Trophoblast cell (in vitro differentiated cells and primary cell): ENCODE measurements around the gene IL15.
A peak's percentile ranks its signal among the peaks of the same experiment; 100 is the strongest.
"Not testable (repeated sequence)": the region's sequence is repeated elsewhere in the genome, so short reads cannot be mapped to it uniquely, and the experiment has no call there.

Experiments
- DNase-seq, 2 donors: peaks; one replicate each; pipeline ENCODE4 v3.0.0-alpha.2; 2016
- H2AFZ ChIP-seq: 2 replicates; pipeline ENCODE4 v1.6.1; 2013; ENCODE audit warnings: low read length, moderate library complexity, mild to moderate bottlenecking; ENCODE audit not compliant: insufficient read depth, poor library complexity
- H2AK5ac ChIP-seq: 2 replicates; pipeline ENCODE4 v1.6.1; 2013; ENCODE audit warnings: mild to moderate bottlenecking, low read length
- H2BK120ac ChIP-seq: 2 replicates; pipeline ENCODE4 v1.6.1; 2013; ENCODE audit warnings: low read length, mild to moderate bottlenecking, moderate library complexity; ENCODE audit not compliant: insufficient read depth, poor library complexity
- H2BK12ac ChIP-seq: 2 replicates; pipeline ENCODE4 v1.6.1; 2013; ENCODE audit warnings: mild to moderate bottlenecking, low read length, moderate library complexity
- H2BK5ac ChIP-seq: 2 replicates; pipeline ENCODE4 v1.6.1; 2013; ENCODE audit warnings: low read length, low read depth, moderate library complexity, mild to moderate bottlenecking; ENCODE audit not compliant: poor library complexity
- H3K14ac ChIP-seq: 2 replicates; pipeline ENCODE4 v1.6.1; 2013; ENCODE audit warnings: mild to moderate bottlenecking, low read length
- H3K18ac ChIP-seq: 2 replicates; pipeline ENCODE4 v1.6.1; 2013; ENCODE audit warnings: mild to moderate bottlenecking, low read length
- H3K23ac ChIP-seq: 2 replicates; pipeline ENCODE4 v1.6.1; 2013; ENCODE audit warnings: low read length
- H3K27ac ChIP-seq: 2 replicates; pipeline ENCODE4 v1.5.1; 2013; ENCODE audit warnings: low read depth, mild to moderate bottlenecking, inconsistent platforms, low read length, moderate library complexity
- H3K27me3 ChIP-seq: 2 replicates; pipeline ENCODE4 v1.6.1; 2013; ENCODE audit warnings: inconsistent platforms, mild to moderate bottlenecking, low read length, moderate library complexity; ENCODE audit not compliant: insufficient read depth
- H3K36me3 ChIP-seq, 2 experiments: 1 replicate in 1 of 2; 2 replicates in 1 of 2; pipeline ENCODE4 v1.6.1; 2013; ENCODE audit warnings: low read length in 2 of 2, mild to moderate bottlenecking in 2 of 2, moderate library complexity in 1 of 2; ENCODE audit not compliant: insufficient read depth in 2 of 2, control insufficient read depth in 1 of 2
- H3K4ac ChIP-seq: 2 replicates; pipeline ENCODE4 v1.6.1; 2013; ENCODE audit warnings: low read depth, mild to moderate bottlenecking, low read length, moderate library complexity
- H3K4me1 ChIP-seq, 2 experiments: 1 replicate in 1 of 2; 2 replicates in 1 of 2; pipeline ENCODE4 v1.6.1; 2013; ENCODE audit warnings: low read length in 2 of 2, mild to moderate bottlenecking in 2 of 2, moderate library complexity in 1 of 2; ENCODE audit not compliant: insufficient read depth in 2 of 2, control insufficient read depth in 1 of 2
- H3K4me2 ChIP-seq: 2 replicates; pipeline ENCODE4 v1.6.1; 2013; ENCODE audit warnings: inconsistent platforms, mild to moderate bottlenecking, low read length, moderate library complexity
- H3K4me3 ChIP-seq: 2 replicates; pipeline ENCODE4 v1.5.1; 2013; ENCODE audit warnings: mild to moderate bottlenecking, low read depth, low read length, inconsistent platforms
- H3K79me1 ChIP-seq: one replicate; pipeline ENCODE4 v1.6.1; 2013; ENCODE audit warnings: low read length
- H3K79me2 ChIP-seq: 2 replicates; pipeline ENCODE4 v1.6.1; 2013; ENCODE audit warnings: low read length, mild to moderate bottlenecking; ENCODE audit not compliant: control insufficient read depth, insufficient read depth, poor library complexity
- H3K9ac ChIP-seq: 2 replicates; pipeline ENCODE4 v1.6.1; 2013; ENCODE audit warnings: mild to moderate bottlenecking, low read length
- H3K9me3 ChIP-seq: 2 replicates; pipeline ENCODE4 v1.6.1; 2013; ENCODE audit warnings: low read depth, mild to moderate bottlenecking, control low read depth, inconsistent platforms, low read length; ENCODE audit not compliant: insufficient read depth
- H4K12ac ChIP-seq: 2 replicates; pipeline ENCODE4 v1.6.1; 2013; ENCODE audit warnings: low read depth, mild to moderate bottlenecking, low read length, moderate library complexity
- H4K8ac ChIP-seq: 2 replicates; pipeline ENCODE4 v1.6.1; 2013; ENCODE audit warnings: low read depth, mild to moderate bottlenecking, low read length, moderate library complexity
- H4K91ac ChIP-seq: one replicate; pipeline ENCODE4 v1.6.1; 2013; ENCODE audit warnings: low read depth, mild to moderate bottlenecking, low read length, moderate library complexity
- WGBS: extraction: QIAGEN DNeasy Blood & Tissue Kit; methylation state at CpG from one replicate; pipeline ENCODE4 v1.1.7; 2013; ENCODE audit warnings: missing lambda C conversion rate; ENCODE audit not compliant: insufficient read length, insufficient coverage; ENCODE audit errors: extremely low coverage; 5-methylcytosine and 5-hydroxymethylcytosine counted together

Gene IL15

DNA sequence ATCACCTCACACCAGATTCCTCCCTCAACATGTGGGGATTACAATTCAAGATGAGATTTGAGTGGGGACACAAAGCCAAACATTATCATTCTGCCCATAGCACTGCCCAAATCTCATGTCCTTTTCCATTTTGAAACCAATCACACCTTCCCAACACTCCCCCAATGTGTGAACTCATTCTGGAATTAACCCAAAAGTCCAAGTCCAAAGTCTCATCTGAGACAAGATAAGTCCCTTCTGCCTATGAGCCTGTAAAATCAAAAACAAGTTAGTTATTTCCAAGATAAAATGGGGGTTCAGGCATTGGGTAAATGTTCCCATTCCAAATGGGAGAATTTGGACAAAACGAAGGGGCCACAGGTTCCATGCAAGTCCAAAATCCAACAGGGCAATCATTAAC, 54.9 kb downstream of the IL15 start:
- H3K79me2 ChIP-seq, H4K12ac ChIP-seq, H3K79me1 ChIP-seq, H3K27ac ChIP-seq, H2BK120ac ChIP-seq, H3K4me3 ChIP-seq, H3K9me3 ChIP-seq, H3K36me3 ChIP-seq, DNase-seq, H3K9ac ChIP-seq, H2AFZ ChIP-seq, H3K23ac ChIP-seq, H2BK12ac ChIP-seq, H2BK5ac ChIP-seq, H2AK5ac ChIP-seq, H3K27me3 ChIP-seq, H4K91ac ChIP-seq, H3K14ac ChIP-seq, H4K8ac ChIP-seq, H3K4me2 ChIP-seq, H3K4ac ChIP-seq, H3K18ac ChIP-seq, H3K4me1 ChIP-seq: not testable (repeated sequence)
- no CpG with 5 or more reads among the region's 1 CpG for WGBS

DNA sequence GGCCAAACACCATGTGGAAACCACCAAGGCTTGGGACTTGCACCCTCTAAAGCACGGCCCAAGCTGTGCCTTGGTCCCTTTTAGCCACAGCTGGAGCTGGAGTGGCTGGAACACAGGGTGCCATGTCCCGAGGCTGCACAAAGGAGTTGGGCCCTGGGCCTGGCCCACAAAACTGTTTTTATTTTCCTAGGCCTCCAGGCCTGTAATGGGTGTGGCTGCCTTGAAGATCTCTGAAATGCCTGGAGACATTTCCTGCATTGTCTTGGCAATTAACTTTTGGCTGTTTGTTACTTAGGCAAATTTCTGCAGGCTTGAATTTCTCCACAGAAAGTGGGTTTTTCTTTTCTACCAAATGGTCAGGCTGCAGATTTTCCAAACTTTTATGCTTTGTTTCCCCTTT, 55.7 kb downstream of the IL15 start:
- H2BK120ac ChIP-seq: no peak overlapping the region
- no peak overlapping the region for H3K4ac ChIP-seq
- no peak overlapping the region for H3K18ac ChIP-seq
- H3K9ac ChIP-seq: no peak overlapping the region
- peaks cover 0 to 2% of the 10 kb centered on the region in 2 experiments for H3K4me1 ChIP-seq
- no peaks in the 10 kb centered on the region for H3K27me3 ChIP-seq
- H2AFZ ChIP-seq: no peak overlapping the region
- no peaks in the 10 kb centered on the region for H3K9me3 ChIP-seq
- H3K27ac ChIP-seq: no peak overlapping the region
- no peak overlapping the region for H3K23ac ChIP-seq
- no peak overlapping the region for H2AK5ac ChIP-seq
- H4K12ac ChIP-seq: no peak overlapping the region
- H2BK12ac ChIP-seq: no peak overlapping the region
- WGBS: no CpG with 5 or more reads among the region's 2 CpGs
- peak in 1 of 2 donors; percentile 20 for DNase-seq
- no peak overlapping the region for H3K4me2 ChIP-seq
- no peaks in the 10 kb centered on the region for H3K79me1 ChIP-seq
- H3K4me3 ChIP-seq: no peak overlapping the region
- no peak overlapping the region for H4K91ac ChIP-seq
- no peaks in the 10 kb centered on the region for H3K79me2 ChIP-seq
- H3K14ac ChIP-seq: no peak overlapping the region
- H2BK5ac ChIP-seq: no peak overlapping the region
- no peaks in the 10 kb centered on the region for H3K36me3 ChIP-seq
- H4K8ac ChIP-seq: no peak overlapping the region

DNA sequence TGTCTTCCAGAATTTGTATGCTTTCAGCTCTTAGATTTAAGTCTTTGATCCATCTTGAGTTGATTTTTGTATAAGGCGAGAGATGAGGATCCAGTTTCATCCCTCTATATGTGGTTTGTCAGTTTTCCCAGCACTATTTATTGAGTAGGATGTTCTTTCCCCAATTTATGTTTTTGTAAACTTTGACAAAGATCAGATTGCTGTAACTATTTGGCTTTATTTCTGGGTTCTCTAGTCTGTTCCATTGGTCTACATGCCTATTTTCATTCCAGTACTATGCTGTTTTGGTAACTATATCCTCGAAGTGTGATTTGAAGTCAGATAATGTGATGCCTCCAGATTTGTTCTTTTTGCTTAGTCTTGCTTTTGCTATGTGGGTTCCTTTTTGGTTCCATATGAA, 60.7 kb downstream of the IL15 start:
- no peak overlapping the region for H4K91ac ChIP-seq
- no peaks in the 10 kb centered on the region for H3K9me3 ChIP-seq
- no peak overlapping the region for H2BK120ac ChIP-seq
- no peak overlapping the region for H2BK5ac ChIP-seq
- H4K12ac ChIP-seq: no peak overlapping the region
- no peak for DNase-seq
- no peak overlapping the region for H3K4ac ChIP-seq
- no peaks in the 10 kb centered on the region for H3K79me1 ChIP-seq
- H2AK5ac ChIP-seq: no peak overlapping the region
- H3K14ac ChIP-seq: no peak overlapping the region
- no peak overlapping the region for H3K27ac ChIP-seq
- H3K23ac ChIP-seq: no peak overlapping the region
- H3K4me1 ChIP-seq: peaks cover 0 to under 1% of the 10 kb centered on the region in 2 experiments
- no peaks in the 10 kb centered on the region for H3K36me3 ChIP-seq
- H3K27me3 ChIP-seq: no peaks in the 10 kb centered on the region
- no peaks in the 10 kb centered on the region for H3K79me2 ChIP-seq
- no CpG with 5 or more reads among the region's 2 CpGs for WGBS
- no peak overlapping the region for H2BK12ac ChIP-seq
- H3K4me2 ChIP-seq: no peak overlapping the region
- H3K4me3 ChIP-seq: no peak overlapping the region
- no peak overlapping the region for H3K18ac ChIP-seq
- no peak overlapping the region for H2AFZ ChIP-seq
- no peak overlapping the region for H4K8ac ChIP-seq
- H3K9ac ChIP-seq: no peak overlapping the region

DNA sequence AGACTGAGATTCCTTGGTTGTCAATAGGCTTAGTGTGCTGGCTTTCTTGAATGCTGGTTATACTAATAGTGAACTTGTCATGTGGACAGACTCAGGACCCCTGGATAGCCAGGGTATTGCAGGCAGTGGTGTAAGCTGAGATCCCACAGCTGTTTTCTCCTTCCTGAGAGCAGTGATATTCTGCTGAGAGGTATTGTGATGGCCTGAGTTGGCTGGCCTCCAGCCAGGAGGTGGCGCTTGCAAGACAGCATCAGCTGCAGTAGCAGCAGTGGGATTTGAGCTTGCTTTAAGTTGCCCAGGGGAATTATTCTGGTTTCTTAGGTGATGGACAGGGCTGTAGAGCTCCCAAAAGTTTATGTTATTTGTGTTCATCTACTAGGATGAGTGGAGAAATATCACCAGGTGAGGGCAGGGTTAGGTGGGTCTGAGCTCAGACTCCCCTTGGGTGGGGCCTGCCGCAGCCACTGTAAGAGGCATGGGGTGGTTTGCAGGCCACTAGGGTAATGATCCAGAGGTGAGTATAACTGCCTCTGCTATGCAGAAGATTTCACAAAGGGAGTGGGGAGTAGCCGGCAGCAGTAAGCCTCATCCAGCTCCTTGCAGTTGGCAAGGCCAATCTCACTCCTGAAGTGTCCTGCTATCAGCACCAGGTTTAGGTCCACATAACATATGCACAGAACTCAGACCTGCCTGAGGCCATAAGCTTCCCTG, 66.2 kb downstream of the IL15 start:
- Histone ChIP-seq H2BK12ac (no peak overlapping the region), H3K4ac (no peak overlapping the region), H2BK120ac (no peak overlapping the region), H2AK5ac (no peak overlapping the region), H3K14ac (no peak overlapping the region), H3K4me2 (no peak overlapping the region), H3K27me3 (no peaks in the 10 kb centered on the region), H3K4me1 (no peaks in the 10 kb centered on the region), H3K27ac (no peak overlapping the region), H2AFZ (no peak overlapping the region), H3K79me1 (no peaks in the 10 kb centered on the region), H3K9me3 (no peaks in the 10 kb centered on the region), H3K79me2 (no peaks in the 10 kb centered on the region), H3K4me3 (no peak overlapping the region), H3K18ac (no peak overlapping the region), H4K91ac (no peak overlapping the region), H3K36me3 (no peaks in the 10 kb centered on the region), H4K8ac (no peak overlapping the region), H4K12ac (no peak overlapping the region), H2BK5ac (no peak overlapping the region), H3K9ac (peak overlapping the region; percentile 51), H3K23ac (no peak overlapping the region)
- no peak for DNase-seq
- WGBS: no CpG with 5 or more reads among the region's 3 CpGs
